Measurements from ENCODE around the gene SOS2.

- TF ChIP-seq CTCF (IDR thresholded peaks at IDR 0.05 in 2 of 3, conservative IDR thresholded peaks at IDR 0.05 in 1 of 3; ENCODE audit: control insufficient read depth in 2 of 3, extremely low read depth in 1 of 3, insufficient read depth in 1 of 3, low read depth in 3 of 3, low read length in 3 of 3), result no peak
- TF ChIP-seq SP1 (IDR thresholded peaks at IDR 0.05; ENCODE audit: low read depth, low read length), result no peak
These were observed 45.3 kb downstream of the SOS2 start for GRCh38 chr14:50186107-50186506.
